ENCODE measurements around the gene UNC5CL. TPM values are rescaled to one million over a fixed set of nuclear protein-coding genes. Genes with fewer than 3 reads are reported as not detected.
A peak's percentile ranks its signal among the peaks of the same experiment; 100 is the strongest.
"Not testable (repeated sequence)": the region's sequence is repeated elsewhere in the genome, so short reads cannot be mapped to it uniquely, and the experiment has no call there.

UNC5CL gene
- total RNA-seq, 2 experiments from 2014 or later, result 1.1 to 1.6 TPM

DNA sequence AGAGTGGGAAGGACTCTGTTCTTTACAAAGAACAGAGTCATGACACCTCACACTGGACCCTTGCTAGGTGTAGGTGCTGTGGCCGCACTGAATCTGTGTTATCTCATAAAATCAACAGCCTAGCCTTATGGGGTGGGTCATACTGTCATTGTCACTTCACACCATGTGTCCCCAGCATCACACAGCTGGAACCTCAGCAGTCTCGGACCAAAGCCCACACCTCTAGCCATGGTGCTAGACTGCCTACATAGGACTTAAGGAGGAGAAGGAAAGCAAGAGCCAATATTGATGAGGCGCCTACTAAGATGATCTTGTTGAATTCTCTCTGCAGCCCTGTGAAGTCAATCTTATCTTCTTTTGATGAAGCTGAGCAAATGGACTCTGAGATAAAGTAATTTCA, 31.0 kb downstream of the UNC5CL start:
- no peak for DNase-seq
- no peak overlapping the region for H3K27ac Mint-ChIP-seq
- no peaks in the 10 kb centered on the region for H3K9me3 Mint-ChIP-seq
- peaks cover 21% of the 10 kb centered on the region for H3K27me3 Mint-ChIP-seq
- no peak overlapping the region for H3K4me3 Mint-ChIP-seq
- POLR2A ChIA-PET, result interaction anchor here (0.6 kb wide), 1 partner anchor 20 kb away, joined by 3 read pairs; no protein-coding TSS in a partner anchor
- H3K4me1 Mint-ChIP-seq, result peaks cover 3% of the 10 kb centered on the region
- H3K36me3 Mint-ChIP-seq (ENCODE audit: low read depth), result no peaks in the 10 kb centered on the region
- CTCF ChIA-PET, result interaction anchor here (0.6 to 2.3 kb wide), 3 partner anchors 20 to 1205 kb away, joined by 3 to 13 read pairs (median 4); no protein-coding TSS in a partner anchor

DNA sequence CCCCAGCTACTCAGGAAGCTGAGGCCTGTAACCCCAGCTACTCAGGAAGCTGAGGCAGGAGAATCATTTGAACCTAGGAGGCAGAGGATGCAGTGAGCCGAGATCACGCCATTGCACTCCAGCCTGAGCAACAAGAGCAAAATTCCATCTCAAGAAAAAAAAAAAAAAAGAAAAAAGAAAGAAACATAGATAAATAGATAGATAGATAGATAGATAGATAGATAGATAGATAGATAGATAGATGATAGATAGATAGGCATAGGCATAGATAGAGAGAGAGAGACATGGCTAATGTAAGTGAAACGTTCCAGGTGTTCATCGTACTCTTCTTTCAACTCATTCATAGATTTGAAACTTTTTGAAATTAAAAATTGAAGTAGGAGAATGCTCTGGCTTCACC, 32.0 kb downstream of the UNC5CL start:
- peaks cover 26% of the 10 kb centered on the region for H3K27me3 Mint-ChIP-seq
- H3K36me3 Mint-ChIP-seq (ENCODE audit: low read depth); CTCF ChIA-PET; H3K4me3 Mint-ChIP-seq; H3K4me1 Mint-ChIP-seq; POLR2A ChIA-PET; DNase-seq; H3K9me3 Mint-ChIP-seq; H3K27ac Mint-ChIP-seq: not testable (repeated sequence)

DNA sequence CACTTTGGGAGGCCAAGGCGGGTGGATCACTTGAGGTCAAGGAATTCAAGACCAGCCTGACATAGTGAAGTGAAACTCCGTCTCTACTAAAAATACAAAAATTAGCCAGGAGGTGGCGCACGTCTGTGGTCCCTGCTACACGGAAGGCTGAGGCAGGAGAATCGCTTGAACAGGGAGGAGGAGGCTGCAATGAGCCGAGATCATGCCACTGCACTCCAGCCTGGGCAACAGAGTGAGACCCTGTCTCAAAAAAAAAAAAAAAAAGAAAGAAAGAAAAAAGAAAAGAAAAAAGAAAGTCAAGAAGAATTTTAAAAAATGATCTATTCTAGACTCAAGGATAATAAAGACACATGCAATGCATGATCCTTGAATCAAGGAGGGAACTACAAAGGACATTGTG, 32.8 kb downstream of the UNC5CL start:
- H3K4me3 Mint-ChIP-seq; H3K9me3 Mint-ChIP-seq; CTCF ChIA-PET; H3K4me1 Mint-ChIP-seq; H3K27ac Mint-ChIP-seq; H3K36me3 Mint-ChIP-seq (ENCODE audit: low read depth); POLR2A ChIA-PET: not testable (repeated sequence)
- DNase-seq, result peak; percentile 75
- H3K27me3 Mint-ChIP-seq, result peaks cover 34% of the 10 kb centered on the region

DNA sequence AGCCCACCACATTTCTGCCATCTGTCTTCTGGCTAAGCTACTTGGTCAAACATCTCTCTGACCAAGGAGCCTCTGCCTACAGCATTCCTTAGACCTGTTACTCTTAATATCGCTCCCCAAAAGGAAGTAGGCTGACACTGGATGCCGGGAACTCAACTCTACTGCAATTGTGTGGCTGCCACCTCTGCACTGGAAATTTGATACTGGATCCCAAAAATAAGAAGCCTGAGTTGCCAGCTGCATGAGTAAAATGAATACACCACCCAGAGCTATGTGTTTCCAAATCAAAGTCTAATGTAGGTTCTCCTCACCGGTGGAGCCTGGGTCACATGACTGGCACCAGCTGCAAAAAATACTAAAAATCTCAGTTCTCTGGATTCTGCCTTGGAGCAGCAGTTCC, 36.9 kb downstream of the UNC5CL start:
- H3K36me3 Mint-ChIP-seq (ENCODE audit: low read depth), result no peaks in the 10 kb centered on the region
- peaks cover 3% of the 10 kb centered on the region for H3K4me1 Mint-ChIP-seq
- H3K27me3 Mint-ChIP-seq, result peaks cover 43% of the 10 kb centered on the region
- no peak overlapping the region for H3K27ac Mint-ChIP-seq
- CTCF ChIA-PET, result no interaction called here
- POLR2A ChIA-PET, result no interaction called here
- no peak for DNase-seq
- no peaks in the 10 kb centered on the region for H3K9me3 Mint-ChIP-seq
- no peak overlapping the region for H3K4me3 Mint-ChIP-seq

DNA sequence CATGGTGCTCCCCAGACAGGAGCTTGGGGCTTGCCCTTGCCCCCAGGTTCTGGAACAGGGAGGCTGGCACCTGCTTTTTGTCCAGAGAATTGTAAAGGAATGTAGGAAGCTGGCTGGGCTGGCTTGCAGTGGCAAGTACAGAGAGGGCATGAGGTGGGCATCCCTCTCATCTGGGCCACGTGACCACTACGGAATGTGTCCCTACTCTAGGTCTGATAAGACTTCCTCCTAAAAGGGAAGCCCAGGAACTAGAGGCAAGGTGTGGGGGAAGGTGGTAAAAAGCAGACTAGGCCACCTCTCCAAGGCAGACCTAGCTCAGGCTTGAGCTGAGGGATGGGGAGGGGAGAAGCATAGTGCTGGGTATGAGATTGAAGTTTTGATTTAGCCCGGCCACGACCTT, 38.8 kb downstream of the UNC5CL start:
- no peak for DNase-seq
- no peak overlapping the region for H3K4me3 Mint-ChIP-seq
- no peaks in the 10 kb centered on the region for H3K36me3 Mint-ChIP-seq (ENCODE audit: low read depth)
- POLR2A ChIA-PET, result no interaction called here
- no peaks in the 10 kb centered on the region for H3K9me3 Mint-ChIP-seq
- CTCF ChIA-PET, result interaction anchor here (0.9 kb wide), 1 partner anchor 18 kb away, joined by 3 read pairs; no protein-coding TSS in a partner anchor
- peaks cover 46% of the 10 kb centered on the region for H3K27me3 Mint-ChIP-seq
- no peaks in the 10 kb centered on the region for H3K4me1 Mint-ChIP-seq
- H3K27ac Mint-ChIP-seq, result no peak overlapping the region

DNA sequence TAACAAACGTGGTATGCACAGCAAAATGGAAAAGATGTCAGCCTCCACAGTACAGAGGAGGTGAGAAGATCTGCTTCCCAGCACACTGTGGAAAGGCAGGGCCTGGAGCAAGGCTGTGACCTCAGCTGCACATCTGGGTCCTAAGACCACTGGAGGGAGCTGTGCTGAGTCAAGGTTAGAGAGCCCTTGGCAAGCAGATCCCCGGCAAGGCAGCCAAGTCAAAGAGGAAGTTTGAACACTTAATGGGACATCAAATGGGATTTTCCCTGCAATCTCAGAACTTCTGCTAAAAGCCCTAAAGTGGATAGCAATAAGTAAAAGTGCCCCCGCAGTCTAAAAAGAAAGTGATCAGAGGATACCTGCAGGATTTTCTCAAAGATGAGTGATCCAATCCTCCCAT, 39.5 kb downstream of the UNC5CL start:
- H3K9me3 Mint-ChIP-seq, result no peaks in the 10 kb centered on the region
- ChIA-PET POLR2A (no interaction called here), CTCF (interaction anchor here (1.1 kb wide), 1 partner anchor 12 kb away, joined by 3 read pairs; no protein-coding TSS in a partner anchor)
- no peak overlapping the region for H3K27ac Mint-ChIP-seq
- H3K27me3 Mint-ChIP-seq, result peaks cover 41% of the 10 kb centered on the region
- H3K36me3 Mint-ChIP-seq (ENCODE audit: low read depth), result no peaks in the 10 kb centered on the region
- no peaks in the 10 kb centered on the region for H3K4me1 Mint-ChIP-seq
- DNase-seq, result no peak
- H3K4me3 Mint-ChIP-seq, result no peak overlapping the region

DNA sequence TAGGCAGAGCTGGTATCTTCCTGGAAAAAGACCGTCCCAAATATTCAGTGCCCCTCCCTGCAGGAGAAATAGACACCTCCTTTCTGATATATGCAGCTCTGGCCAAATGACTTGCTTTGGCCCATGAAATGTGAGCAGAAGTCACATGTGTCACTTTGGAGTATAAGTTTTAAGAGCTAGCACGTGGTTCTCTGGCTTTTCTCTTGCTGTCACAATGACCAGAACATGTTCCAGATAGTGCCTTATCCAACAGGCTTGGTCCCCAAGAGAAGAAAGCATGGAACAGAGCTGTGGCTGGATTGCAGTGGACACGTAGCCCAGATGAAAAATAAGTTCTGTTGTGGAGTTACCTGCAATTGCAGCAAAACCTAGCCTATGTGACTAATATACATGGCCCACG, 40.4 kb downstream of the UNC5CL start:
- Mint-ChIP-seq H3K27ac (no peak overlapping the region), H3K4me3 (no peak overlapping the region), H3K27me3 (peaks cover 43% of the 10 kb centered on the region), H3K4me1 (no peaks in the 10 kb centered on the region), H3K9me3 (no peaks in the 10 kb centered on the region), H3K36me3 (ENCODE audit: low read depth) (no peaks in the 10 kb centered on the region)
- POLR2A ChIA-PET, result no interaction called here
- CTCF ChIA-PET, result interaction anchor here (0.6 to 1.1 kb wide), 3 partner anchors 11 to 1635 kb away, joined by 3 to 5 read pairs (median 4); no protein-coding TSS in a partner anchor
- DNase-seq, result no peak

DNA sequence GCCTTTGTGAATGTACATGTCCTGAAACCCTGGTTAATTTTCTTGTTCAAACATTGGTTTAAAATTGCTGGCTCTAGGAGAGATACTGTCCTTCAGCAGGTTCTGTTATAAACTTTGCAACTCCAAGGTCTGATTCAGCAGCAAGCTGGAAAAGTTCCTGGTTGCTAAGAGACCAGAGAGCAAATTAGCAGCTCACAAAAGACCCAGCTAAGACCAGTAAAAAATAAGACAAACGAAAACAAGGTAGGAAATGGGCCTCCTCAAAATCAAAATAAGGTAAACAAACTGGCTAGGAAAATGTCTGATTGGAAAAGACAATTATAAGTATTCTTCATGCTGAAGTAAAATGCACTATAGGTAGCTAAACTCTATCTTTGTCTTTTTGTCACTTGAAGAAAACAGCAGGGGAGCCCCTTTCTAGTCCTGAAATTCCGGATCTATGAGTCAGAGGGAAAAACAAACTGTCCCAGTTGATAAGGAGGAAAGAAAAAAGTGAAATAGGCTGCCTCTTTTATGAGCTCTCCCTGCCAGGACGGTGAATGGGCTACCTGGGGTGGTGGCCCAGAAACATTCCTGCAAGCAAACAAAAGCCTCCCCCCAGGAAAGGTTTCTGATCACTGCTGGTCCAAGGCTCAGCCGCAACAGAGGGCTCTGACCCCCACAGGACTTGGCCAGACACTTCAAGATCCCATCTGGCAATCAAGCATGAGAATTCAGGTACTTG, 41.6 kb downstream of the UNC5CL start:
- no peak overlapping the region for H3K4me3 Mint-ChIP-seq
- no peak overlapping the region for H3K27ac Mint-ChIP-seq
- no peaks in the 10 kb centered on the region for H3K4me1 Mint-ChIP-seq
- CTCF ChIA-PET, result interaction anchor here (1.2 kb wide), 1 partner anchor 10 kb away, joined by 3 read pairs; no protein-coding TSS in a partner anchor
- no peaks in the 10 kb centered on the region for H3K36me3 Mint-ChIP-seq (ENCODE audit: low read depth)
- POLR2A ChIA-PET, result no interaction called here
- H3K9me3 Mint-ChIP-seq, result no peaks in the 10 kb centered on the region
- no peak for DNase-seq
- peaks cover 43% of the 10 kb centered on the region for H3K27me3 Mint-ChIP-seq

DNA sequence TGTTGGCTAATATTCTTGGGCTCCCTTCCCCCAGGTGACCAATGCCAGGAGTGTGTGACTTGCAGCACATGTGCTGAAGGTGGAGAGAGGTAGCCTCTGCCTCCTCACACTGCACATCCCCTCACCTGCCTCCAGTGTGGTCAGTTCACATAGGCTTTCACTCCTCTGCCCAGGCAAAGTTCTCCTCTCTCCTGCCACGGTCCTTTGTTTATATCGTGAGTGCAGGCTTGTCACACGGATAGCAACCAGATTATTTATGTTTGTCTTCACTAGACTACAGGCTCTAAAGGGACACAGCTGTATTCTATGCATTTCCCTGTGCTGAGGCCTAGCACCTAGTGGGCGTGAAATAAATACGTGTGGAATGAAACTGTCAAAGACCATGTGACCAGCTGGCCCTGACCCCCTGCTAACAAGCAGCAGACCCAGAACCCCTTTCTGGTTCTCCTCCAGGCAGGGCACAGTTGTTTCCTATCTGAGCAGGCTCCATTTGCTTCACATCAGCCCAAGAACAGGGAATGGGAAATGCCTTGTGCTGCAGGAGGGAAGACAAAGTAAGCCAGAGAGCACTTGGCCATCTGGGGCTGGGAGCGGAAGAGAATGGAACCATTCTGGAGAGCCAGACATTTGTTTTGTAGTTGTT, 42.3 kb downstream of the UNC5CL start:
- ChIA-PET POLR2A (no interaction called here), CTCF (interaction anchor here (1.2 kb wide), 1 partner anchor 9 kb away, joined by 3 read pairs; no protein-coding TSS in a partner anchor)
- Mint-ChIP-seq H3K36me3 (ENCODE audit: low read depth) (no peaks in the 10 kb centered on the region), H3K4me3 (no peak overlapping the region), H3K4me1 (no peaks in the 10 kb centered on the region), H3K9me3 (no peaks in the 10 kb centered on the region), H3K27ac (no peak overlapping the region), H3K27me3 (peaks cover 43% of the 10 kb centered on the region)
- no peak for DNase-seq

DNA sequence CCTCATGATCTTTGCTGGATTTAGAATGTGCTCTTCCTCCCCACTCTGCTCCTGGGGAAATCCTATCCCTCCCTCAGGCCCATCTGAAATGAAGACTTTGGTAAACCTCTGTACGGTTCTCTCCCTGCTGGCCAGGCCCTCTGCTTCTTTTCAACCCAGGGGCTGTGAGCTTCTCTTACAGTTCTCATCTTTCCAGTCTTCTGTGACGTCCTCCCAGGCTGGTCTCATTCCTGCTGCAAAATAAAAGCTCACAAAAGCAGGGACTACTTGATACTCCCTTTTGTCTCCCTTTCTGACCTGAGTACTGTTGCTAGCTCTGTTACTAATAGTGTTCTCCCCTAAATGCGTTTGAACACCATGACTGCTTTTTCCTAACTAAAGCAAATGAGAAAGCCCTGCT, 46.3 kb downstream of the UNC5CL start:
- Mint-ChIP-seq H3K27me3 (peaks cover 41% of the 10 kb centered on the region), H3K36me3 (ENCODE audit: low read depth) (no peaks in the 10 kb centered on the region), H3K4me1 (no peaks in the 10 kb centered on the region), H3K9me3 (no peaks in the 10 kb centered on the region), H3K4me3 (no peak overlapping the region), H3K27ac (no peak overlapping the region)
- POLR2A ChIA-PET, result no interaction called here
- CTCF ChIA-PET, result no interaction called here
- DNase-seq, result no peak

DNA sequence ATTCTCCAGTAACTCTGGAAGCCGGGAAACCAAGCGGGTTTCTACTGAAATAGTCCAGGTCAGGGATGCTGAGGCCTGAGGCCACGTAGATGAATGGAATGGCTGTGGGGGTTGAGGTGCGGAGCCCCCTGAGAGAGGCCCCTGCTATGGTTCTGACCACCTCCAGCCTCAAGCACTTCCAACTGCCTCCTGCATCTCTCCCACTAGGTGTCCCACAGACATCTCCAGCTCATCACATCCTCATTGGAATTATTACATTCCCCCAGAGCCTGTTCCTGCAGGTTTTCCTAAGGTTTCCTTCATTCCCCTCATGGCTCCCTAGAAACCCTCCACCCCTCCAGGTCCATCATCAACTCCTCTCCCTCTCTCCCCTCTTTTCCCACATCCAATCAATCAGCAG, 48.7 kb downstream of the UNC5CL start:
- DNase-seq, result no peak
- Mint-ChIP-seq H3K27ac (no peak overlapping the region), H3K4me3 (no peak overlapping the region), H3K36me3 (ENCODE audit: low read depth) (no peaks in the 10 kb centered on the region), H3K27me3 (peaks cover 45% of the 10 kb centered on the region), H3K4me1 (no peaks in the 10 kb centered on the region), H3K9me3 (no peaks in the 10 kb centered on the region)
- ChIA-PET POLR2A (no interaction called here), CTCF (interaction anchor here (0.9 kb wide), 1 partner anchor 10 kb away, joined by 3 read pairs; no protein-coding TSS in a partner anchor)

DNA sequence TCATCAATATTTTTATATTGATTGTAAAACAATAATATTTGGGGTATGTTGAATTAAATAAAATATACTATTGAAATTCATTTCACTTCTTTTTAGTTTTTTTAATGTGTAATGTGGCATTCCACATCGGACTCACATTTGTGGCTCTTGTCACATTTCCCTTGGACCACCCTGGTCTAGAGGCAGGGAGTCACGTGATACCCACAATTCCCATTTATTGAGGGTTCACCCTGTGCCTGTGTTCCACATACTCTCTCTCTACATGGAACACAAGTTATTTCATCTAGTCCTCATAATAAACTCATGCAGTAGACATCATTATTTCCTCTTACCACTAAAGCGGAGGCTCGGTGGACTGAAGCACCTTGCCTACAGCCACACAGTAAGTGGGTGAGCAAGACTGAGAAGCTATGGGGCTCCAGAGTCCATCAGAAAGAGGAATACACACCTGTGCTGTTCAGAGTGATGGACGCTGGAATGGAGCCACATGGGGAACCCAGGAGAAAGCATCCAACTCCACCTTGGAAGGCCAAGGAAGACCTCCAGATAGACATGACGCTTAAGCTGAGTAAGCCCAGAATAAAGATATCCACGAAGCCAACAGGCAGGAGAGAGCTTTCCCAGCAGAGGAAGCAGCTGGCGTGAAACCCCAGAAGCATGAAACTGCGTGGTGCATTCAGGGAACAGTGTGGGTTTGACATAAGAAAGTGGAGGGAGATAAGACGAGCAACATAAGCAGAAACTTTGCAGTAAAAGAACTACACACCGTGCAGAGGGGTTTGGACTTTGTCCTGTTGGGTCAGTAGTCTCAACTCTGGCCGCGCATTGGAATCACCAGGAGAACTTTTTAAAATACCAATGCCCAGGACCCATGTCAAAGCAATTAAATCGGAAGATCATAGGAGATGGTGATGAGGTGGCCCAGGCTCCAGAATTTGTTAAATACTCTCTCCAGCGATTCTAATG, 49.5 kb downstream of the UNC5CL start:
- Mint-ChIP-seq H3K27me3 (peaks cover 48% of the 10 kb centered on the region), H3K4me1 (no peaks in the 10 kb centered on the region), H3K36me3 (ENCODE audit: low read depth) (no peaks in the 10 kb centered on the region), H3K9me3 (no peaks in the 10 kb centered on the region), H3K27ac (no peak overlapping the region), H3K4me3 (no peak overlapping the region)
- DNase-seq, result no peak
- POLR2A ChIA-PET, result no interaction called here
- CTCF ChIA-PET, result interaction anchor here (0.9 to 2.4 kb wide), 2 partner anchors 10 to 22 kb away, joined by 3 to 10 read pairs; no protein-coding TSS in a partner anchor

Data from activated CD4-positive, alpha-beta T cell treated with anti-CD3 and anti-CD28 coated beads, Interleukin-2, amount 10 ng/mL, durations not matched to agents 7 days and 5 days (primary cell).